ENCODE data around the gene AGAP1. TPM values are rescaled to one million over a fixed set of nuclear protein-coding genes. Genes with fewer than 3 reads are reported as not detected.

The AGAP1 gene
- total RNA-seq, 1 donor from 2014 or later: 39.4 TPM

DNA sequence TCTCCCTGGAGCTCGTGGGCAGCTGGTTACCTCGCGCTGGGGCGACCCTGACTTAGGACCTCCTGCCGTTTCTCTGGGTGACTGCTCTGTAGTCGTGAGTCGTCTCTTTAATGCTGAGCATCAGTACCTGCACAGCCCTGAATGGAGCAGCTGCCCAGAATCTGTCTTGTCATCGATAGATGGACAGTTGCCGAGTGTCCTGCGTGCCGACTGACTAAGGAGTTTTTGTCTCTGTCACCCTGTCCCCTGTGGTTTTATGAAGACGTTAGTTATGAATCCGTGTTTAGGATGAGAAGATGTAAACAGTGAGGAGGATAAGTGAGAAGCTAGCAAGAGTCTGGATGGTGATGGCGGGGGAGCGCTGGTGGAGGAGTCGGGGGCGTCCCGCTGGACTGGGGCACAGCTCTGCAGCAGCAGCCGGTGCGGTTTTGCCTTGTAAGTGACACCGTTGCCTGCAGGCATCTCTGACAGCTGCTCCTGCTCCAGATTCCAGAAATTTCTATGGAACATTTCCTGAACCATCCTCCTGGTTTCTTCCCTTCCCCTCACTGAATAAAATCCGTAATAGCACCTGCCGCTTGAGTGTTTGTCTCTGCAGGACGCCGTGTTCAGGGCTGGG lies 13.3 kb downstream of the AGAP1 start:
- no peak for FAIRE-seq
- H3K36me3 Mint-ChIP-seq (ENCODE audit: low read depth, unreplicated experiment): peaks cover 8% of the 10 kb centered on the region
- H3K4me2 ChIP-seq (ENCODE audit: low read length): no peak overlapping the region

DNA sequence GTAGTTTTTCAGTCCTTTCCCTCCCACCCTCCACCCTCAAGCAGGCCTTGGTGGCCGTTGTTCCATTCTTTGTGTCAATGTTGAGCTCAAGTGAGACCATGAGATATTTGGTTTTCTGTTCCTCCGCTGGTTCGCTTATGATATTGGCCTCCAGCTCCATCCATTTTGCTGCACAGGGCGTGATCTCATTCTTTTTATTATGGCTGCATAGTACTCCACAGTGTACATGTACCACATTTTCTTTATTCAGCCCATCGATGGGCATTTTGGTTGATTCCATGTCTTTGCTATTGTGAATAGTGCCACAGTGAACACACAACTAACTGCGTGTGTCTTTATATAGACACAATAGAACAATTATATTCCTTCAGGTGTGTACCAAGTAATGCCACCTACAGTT lies 14.1 kb downstream of the AGAP1 start:
- Mint-ChIP-seq H3K4me1 (ENCODE audit: low read depth, unreplicated experiment) (peaks cover 31% of the 10 kb centered on the region), H3K27ac (ENCODE audit: unreplicated experiment) (no peak overlapping the region), H3K9me3 (ENCODE audit: unreplicated experiment) (no peaks in the 10 kb centered on the region), H3K4me3 (ENCODE audit: unreplicated experiment) (no peak overlapping the region), H3K27me3 (ENCODE audit: low read depth, unreplicated experiment) (no peaks in the 10 kb centered on the region), H3K36me3 (ENCODE audit: low read depth, unreplicated experiment) (peaks cover 8% of the 10 kb centered on the region)
- no peaks in the 10 kb centered on the region for H3K9me3 ChIP-seq (ENCODE audit: insufficient read depth, low read depth, low read length)
- peaks cover 61% of the 10 kb centered on the region for H3K79me2 ChIP-seq (ENCODE audit: insufficient read depth, low read length)
- H3K4me1 ChIP-seq (ENCODE audit: insufficient read depth, low read length): peaks cover 12% of the 10 kb centered on the region
- no peak for DNase-seq (ENCODE audit: low read depth)
- TF ChIP-seq, protein P1, sequence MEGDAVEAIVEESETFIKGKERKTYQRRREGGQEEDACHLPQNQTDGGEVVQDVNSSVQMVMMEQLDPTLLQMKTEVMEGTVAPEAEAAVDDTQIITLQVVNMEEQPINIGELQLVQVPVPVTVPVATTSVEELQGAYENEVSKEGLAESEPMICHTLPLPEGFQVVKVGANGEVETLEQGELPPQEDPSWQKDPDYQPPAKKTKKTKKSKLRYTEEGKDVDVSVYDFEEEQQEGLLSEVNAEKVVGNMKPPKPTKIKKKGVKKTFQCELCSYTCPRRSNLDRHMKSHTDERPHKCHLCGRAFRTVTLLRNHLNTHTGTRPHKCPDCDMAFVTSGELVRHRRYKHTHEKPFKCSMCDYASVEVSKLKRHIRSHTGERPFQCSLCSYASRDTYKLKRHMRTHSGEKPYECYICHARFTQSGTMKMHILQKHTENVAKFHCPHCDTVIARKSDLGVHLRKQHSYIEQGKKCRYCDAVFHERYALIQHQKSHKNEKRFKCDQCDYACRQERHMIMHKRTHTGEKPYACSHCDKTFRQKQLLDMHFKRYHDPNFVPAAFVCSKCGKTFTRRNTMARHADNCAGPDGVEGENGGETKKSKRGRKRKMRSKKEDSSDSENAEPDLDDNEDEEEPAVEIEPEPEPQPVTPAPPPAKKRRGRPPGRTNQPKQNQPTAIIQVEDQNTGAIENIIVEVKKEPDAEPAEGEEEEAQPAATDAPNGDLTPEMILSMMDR (IDR thresholded peaks at IDR 0.05; ENCODE audit: insufficient read depth, low read depth, low read length): no peak
- TF ChIP-seq EZH2 (IDR thresholded peaks at IDR 0.05; ENCODE audit: insufficient read depth, low read length): no peak
- no peak overlapping the region for H3K4me3 ChIP-seq (ENCODE audit: insufficient read depth, low read depth, low read length)
- peaks cover 66% of the 10 kb centered on the region for H4K20me1 ChIP-seq (ENCODE audit: insufficient read depth, low read length)
- H3K9ac ChIP-seq (ENCODE audit: low read length): no peak overlapping the region
- H3K27me3 ChIP-seq (ENCODE audit: insufficient read depth, low read length): no peaks in the 10 kb centered on the region
- H3K27ac ChIP-seq (ENCODE audit: low read depth, low read length): no peak overlapping the region
- no peak for FAIRE-seq
- H3K4me2 ChIP-seq (ENCODE audit: low read length): no peak overlapping the region
- H3K36me3 ChIP-seq (ENCODE audit: insufficient read depth, low read length): no peaks in the 10 kb centered on the region
- H2AFZ ChIP-seq (ENCODE audit: low read depth, low read length): no peak overlapping the region

More for the DNA sequence above, 13.3 kb downstream of the AGAP1 start:
- DNase-seq (ENCODE audit: low read depth): no peak
- Histone ChIP-seq H3K9ac (ENCODE audit: low read length) (no peak overlapping the region), H3K27me3 (ENCODE audit: insufficient read depth, low read length) (no peaks in the 10 kb centered on the region), H3K9me3 (ENCODE audit: insufficient read depth, low read depth, low read length) (no peaks in the 10 kb centered on the region), H3K36me3 (ENCODE audit: insufficient read depth, low read length) (no peaks in the 10 kb centered on the region), H3K4me1 (ENCODE audit: insufficient read depth, low read length) (peaks cover 13% of the 10 kb centered on the region), H2AFZ (ENCODE audit: low read depth, low read length) (no peak overlapping the region), H3K27ac (ENCODE audit: low read depth, low read length) (no peak overlapping the region), H3K4me3 (ENCODE audit: insufficient read depth, low read depth, low read length) (no peak overlapping the region), H3K79me2 (ENCODE audit: insufficient read depth, low read length) (peaks cover 61% of the 10 kb centered on the region), H4K20me1 (ENCODE audit: insufficient read depth, low read length) (peaks cover 63% of the 10 kb centered on the region)
- no peaks in the 10 kb centered on the region for H3K9me3 Mint-ChIP-seq (ENCODE audit: unreplicated experiment)
- H3K27ac Mint-ChIP-seq (ENCODE audit: unreplicated experiment): no peak overlapping the region
- TF ChIP-seq, protein P1 (IDR thresholded peaks at IDR 0.05; ENCODE audit: insufficient read depth, low read depth, low read length): no peak
- no peak for TF ChIP-seq EZH2 (IDR thresholded peaks at IDR 0.05; ENCODE audit: insufficient read depth, low read length)
- H3K4me3 Mint-ChIP-seq (ENCODE audit: unreplicated experiment): no peak overlapping the region
- H3K27me3 Mint-ChIP-seq (ENCODE audit: low read depth, unreplicated experiment): no peaks in the 10 kb centered on the region
- peaks cover 39% of the 10 kb centered on the region for H3K4me1 Mint-ChIP-seq (ENCODE audit: low read depth, unreplicated experiment)
